HG02852 (cell line): ENCODE results near the gene RGS3.
A peak's percentile ranks its signal among the peaks of the same experiment; 100 is the strongest.

Experiments
- ATAC-seq: cut with Tn5 transposase; IDR thresholded peaks from one replicate; pipeline ENCODE4 v1.9.1; 2021; ENCODE audit warnings: mild to moderate bottlenecking, moderate library complexity; ENCODE audit not compliant: unreplicated experiment

The RGS3 gene

DNA sequence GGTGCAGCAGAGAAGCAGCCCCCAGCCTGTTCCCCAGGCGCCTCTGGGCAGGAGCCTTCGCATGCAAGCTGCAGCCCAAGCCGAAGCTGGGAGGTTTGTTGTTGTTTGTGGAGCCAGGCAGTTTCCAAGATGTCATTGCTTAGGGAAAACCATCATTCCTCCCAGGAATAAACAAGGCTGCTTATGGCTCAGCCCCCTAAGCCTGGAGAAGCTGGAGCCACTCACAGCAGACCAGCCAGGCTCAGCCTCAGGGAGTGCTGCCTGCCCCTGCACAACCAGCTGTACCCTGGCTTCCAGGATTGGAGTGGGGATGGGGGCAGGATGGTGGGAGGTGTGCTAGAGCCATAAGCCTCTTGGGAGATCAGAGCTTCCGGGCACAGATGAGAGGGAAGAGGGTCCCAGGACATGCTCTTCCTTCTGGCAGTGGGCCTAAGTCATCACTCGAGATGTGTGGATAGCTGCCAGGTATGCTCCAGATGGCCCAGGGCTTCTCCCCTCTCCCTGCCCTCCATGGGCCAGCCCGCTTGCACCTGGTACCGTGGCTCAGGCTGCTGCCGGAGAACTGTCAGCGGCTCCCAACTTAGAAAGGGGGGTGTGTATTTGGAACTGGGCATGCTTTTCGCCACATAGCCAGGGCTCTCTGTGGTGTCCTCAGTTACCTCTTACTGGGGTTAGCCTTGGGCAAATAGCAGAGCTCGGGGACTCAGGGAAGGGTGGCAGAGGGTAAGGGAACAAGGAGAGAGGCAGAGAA, 105.2 kb downstream of the RGS3 start:
- ATAC-seq: no peak

DNA sequence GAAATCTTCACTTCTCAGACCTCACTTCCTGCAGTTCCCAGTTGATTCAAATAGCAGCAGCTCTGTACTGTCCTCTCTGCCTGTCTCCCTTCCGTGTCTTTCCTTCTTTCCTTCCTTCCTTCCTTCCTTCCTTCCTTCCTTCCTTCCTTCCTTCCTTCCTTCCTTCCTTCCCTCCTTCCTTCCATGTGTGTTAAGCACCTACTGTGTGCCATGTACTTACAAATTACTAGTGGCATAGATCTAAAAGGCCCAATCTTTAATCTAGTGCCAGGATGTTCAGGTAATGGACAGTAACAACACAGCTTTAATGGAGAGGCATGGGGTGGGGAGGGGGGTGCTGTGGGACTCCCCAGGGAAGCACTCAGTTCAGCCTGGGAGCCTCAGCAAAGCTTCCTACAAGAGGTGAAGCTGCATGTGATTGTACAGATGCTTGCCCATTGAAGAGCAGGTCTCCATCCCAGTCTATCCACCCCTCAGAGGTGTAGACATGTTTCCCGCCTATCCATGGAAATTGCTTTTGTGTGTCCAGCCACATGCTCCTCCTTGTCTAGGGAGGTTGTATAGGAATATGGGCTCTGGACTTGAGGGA, 106.0 kb downstream of the RGS3 start:
- no peak for ATAC-seq

DNA sequence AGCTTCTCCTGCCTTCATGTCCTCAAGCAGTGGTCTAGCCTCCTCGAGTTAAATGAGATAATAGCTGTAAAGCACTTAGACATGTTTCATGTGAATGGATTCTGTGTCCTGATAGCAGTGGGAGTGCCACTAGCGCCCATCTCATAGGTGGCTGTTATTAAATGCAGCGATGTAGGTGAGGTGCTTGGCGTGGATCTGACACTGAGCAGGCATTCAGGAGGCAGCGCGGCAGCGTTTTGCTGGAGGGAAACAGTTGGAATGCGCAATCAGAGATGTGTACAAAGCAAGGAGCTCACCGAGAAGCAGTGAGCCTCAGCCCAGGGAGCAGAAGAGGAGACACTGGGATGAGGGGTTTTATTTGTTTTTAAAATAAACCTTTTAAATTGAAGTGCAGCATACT, 106.6 kb downstream of the RGS3 start:
- ATAC-seq: no peak

DNA sequence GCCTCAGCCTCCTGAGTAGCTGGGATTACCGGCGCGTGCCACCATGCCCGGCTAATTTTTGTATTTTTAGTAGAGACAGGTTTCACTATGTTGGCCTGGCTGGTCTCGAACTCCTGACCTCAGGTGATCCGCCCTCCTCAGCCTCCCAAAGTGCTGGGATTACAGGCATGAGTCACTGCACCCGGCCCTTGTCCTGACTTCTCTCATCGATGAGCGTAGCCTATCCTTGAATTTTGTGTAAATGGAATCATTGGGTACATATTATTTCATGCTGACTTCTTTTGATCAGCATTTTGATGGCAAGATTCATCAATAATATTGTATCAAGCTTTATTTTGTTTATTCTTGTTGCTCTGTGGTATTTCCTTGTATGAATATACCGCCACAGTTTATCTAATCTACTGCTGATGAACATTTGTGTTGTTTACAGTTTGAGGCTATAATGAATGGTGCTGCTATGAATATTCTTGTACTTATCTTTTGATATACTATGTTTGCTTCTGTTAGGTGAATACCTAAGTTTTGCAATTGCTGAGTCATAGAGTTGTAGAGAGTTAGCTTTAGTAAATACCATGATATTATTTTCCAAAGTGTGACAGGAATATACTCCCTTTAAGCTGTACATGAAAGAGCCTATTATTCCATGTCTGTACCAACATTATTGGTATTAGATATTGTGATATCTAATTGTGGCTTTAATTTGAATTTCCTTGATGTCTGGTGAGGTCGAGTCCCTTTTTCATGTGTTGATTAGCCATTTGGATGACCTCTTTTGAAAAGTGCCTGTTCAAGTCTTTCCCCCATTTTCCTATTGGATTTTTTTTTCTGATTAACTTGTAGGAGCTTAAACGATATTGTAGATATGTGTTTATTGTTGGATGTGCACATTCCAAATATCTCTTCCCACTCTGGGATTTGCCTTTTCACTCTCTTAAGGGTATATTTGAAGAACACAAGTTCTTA, 107.5 kb downstream of the RGS3 start:
- no peak for ATAC-seq

DNA sequence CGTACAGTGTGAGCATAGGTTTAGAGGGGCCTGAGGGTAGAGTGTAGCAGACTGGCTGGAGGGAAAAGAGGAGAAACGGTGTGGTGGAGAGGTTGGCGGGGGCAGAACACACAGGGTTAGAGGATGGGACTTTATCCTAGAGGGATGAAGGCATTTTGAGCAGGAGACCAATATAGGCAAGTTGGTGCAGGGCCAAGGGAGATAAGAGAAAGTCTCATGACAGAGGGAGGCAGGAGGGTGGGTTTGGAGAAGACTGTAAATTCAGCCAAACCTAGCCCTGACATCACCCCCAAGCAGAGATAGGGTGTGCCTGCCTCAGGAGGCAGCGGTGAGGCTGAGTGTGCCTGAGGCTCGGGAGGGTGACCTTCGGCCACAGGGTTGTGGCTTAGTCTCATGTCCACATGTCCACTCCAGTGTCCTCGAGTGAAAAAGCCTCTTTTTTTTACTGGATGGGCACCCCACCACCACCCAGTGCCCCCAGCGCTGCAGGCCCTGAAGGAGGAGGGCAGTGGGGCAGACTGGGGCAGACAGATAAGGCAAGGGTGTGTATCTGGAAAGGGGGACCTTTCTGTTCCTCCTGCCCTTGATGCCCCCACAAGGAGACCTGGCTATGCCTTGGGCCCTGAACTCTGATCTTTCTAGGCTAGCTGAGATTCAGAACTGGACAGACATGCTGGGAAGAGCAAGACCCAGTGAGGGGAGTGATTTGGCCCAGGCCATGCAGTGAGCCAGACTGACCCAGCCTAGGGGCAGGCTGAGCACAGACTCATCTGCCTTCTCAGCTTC, 108.7 kb downstream of the RGS3 start:
- ATAC-seq: no peak

DNA sequence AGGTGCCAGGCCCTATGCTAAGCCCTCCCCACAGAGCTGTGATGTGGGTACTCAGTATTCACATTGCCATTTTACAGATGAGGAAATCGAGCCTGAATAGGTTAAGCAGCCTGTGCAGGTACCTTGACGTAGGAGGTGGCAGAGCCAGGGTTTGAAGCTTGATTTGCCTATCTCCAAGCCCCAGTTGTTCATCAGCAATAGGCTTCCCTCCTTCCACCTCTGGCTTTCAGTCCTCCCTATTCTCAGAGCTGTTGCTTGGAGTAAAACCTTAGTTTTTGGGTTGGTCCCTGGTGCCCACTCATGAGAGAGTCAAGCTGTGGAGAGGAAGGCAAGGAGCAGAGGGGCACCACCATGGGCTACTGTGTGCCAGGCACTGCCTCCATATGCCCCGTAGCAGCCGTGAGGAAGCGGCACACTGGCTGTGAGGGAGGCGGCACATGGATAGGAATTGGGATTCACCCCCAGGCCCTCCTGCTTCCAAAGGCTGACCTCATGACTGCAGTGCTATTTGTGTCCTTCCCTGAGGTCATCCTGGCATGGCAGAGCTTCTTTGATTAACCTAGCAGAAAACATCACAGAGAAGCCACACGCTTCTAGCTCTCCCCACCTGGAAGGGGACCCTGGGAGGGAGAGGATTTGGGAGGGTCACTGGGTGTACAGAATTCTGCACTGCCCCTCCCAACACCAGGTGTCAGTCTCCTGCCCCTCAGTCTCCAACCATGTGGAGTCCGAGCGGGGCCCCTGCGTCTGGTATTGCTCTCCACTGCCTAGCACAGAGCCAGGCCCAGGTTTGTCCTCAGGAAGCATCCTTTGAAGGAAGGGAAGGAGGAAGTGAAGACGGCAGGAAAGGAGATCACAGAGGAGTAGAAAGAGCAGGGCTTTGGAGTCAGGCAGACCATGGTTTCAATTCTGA, 109.8 kb downstream of the RGS3 start:
- ATAC-seq: no peak

DNA sequence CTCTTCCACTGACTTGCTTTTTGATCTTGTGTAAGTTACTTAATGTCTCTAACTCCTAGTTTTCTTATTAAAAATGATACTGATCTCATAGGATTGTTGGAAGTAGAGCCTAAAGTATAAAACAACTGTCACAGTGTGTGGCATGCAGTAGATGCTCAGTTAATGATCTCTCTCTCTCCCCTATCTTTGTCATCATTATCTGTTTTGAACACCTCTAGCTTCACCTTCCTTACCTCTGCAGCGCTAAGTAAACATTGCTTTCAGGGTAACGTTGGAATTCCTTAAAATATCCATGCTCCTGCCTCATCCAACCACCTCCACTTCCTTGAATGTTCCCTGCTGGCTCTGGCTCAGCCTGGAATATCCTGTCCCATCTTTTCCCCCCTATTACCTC, 110.4 kb downstream of the RGS3 start:
- ATAC-seq: no peak

DNA sequence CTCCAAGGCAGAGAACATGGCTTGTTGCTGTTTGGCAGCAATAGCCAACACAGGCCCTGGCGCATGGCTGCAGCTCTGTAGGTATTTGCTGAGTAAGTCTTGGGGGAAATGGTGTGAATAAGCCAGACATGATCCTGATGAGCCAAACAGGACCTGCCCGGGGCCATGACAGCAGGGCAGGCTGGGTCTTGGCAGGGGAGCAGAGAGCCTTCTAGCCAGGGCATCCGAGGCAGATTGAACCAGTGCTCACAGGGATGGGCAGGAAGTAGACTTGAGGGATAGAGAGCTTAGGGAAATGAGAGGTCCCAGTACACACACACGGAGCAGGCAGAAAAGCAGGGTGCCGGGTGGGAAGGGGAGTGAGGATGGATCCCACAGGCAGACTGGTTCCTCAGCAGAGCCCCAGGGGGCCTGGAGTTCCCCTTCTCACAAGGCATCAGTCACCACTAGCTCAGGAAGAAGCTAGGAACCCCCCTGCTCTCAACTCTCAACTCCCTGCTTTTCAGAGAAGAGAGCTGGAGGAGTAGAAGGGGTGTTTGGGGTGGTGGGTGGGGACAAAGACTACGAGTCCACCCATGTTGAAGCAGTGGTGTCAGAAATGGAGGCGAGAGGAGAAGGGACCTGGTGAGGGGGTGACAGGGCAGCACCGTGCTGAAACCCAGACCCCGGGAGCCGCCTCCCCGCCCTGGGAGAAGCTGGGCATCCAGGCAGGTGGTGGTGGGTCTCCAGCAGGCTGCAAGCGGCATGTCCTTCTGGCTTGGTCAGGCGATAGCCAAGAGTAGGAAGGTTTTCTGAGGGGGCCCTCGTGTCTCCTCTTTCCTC, 111.1 kb downstream of the RGS3 start:
- ATAC-seq: no peak

DNA sequence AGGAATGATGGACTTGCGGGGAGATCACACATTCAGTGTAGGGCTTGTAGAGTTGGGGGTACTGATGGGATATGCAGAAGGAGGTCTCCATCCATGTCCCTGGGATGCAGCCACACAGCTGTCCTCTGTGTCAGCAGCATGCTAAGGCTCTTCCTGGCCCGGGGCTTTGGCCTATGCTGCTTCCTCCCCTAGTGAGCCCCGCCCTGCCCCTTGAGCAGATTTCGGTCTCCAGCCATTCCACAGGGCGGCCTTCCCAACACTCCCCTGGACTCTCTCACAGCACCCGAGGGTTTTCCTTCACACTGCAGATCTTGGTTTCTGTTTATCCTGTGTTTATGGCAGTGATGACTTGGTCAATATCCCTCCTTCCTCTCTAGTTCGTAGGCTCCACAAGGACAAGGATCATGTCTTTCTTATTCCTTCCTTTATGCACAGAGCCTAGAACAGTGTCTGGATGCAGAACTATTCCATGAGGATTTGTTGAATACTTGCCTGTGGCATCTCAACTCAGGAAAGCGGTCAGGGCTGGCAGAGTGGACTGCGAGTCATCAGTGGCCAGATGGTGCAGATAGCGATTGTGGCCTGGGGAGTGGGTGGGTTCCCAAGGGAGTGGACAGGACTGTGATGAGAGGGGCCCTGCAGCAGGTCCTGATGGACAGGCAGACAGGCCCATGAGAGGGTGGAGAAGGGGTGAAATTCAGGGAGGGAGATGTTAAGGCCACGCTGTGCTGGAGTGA, 114.2 kb downstream of the RGS3 start:
- no peak for ATAC-seq

DNA sequence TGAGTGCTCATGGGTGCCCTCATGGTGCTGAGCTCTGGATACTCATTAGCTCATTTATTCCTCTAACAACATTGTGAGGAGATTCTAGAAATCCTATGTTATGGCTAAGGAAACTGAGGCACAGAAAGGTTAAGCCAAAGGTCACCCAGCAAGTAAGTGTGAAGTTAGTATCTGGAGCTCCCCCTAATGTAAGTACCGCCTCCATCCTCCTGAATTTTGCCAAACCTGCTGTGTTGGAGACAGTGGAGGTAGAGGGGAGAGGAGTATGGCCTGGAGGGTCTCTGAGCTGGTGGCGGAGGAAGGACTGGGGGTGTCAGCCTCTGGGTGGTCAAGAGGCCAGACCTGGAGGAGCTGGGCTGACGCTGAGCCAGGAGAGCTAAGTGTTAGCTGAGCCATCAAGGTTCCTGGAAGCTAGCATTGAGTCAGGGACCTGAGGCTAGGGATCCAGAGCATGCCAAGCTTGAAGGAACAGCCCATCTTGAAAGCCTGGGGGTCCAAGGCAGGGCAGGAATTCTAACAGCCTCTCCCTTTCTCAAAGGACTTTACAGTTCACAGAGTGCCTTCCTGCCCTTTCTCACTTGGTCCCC, 114.8 kb downstream of the RGS3 start:
- no peak for ATAC-seq

DNA sequence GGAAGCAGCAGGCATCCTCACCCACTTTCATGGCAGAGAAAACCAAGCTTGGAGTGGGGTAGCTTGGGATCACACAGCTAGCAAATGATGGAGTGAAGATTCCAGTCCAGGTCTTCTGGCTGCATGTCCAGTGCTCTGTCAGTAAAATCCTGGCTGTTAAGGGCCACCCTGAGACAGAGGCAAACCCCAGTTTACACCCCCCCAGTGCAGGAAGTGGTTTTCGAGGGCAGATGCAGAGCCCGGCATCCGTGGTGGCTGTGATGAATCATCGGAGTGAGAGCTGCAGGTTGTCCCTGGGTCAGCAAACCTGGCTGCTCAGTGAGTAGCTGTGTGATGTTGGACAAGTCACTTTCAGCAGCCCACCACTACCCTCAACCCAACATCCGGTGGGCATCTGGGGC, 115.4 kb downstream of the RGS3 start:
- ATAC-seq: peak; percentile 55

DNA sequence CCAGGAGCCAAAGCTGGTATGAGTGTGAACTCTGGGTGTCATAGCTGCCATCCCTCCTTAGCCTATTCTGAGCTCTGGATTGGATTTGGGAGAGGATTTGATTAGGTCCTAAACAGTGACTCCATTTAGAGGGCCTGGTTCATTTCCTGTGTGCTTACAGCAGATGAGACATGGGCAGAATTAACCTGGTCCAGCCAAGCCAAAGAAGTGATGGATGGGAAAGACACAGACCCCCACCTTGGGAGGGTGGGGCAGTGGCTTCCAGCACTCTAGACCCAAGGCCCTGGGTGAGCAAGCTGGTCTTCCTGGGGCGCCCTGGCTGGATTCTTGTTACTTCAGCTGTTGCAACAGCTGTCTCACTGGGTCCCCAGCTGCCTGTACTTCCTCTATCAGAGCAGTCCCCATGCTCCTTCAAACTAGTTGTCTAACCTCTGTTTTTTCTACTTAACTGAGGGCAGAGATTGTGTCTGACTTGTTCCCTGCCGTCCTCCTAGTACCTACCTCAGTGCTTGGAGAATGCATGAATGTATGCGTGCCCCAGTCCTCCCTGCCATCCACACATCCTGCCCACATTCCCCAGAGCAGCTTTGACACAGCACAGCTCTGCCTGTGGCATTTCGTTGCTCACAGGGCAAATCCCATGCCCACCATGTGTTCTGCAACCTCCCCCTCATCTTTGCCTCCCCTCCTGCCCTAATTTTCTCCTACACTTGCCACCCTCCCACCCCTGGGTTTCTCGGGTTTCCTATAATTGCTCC, 115.9 kb downstream of the RGS3 start:
- ATAC-seq: peak; percentile 22

DNA sequence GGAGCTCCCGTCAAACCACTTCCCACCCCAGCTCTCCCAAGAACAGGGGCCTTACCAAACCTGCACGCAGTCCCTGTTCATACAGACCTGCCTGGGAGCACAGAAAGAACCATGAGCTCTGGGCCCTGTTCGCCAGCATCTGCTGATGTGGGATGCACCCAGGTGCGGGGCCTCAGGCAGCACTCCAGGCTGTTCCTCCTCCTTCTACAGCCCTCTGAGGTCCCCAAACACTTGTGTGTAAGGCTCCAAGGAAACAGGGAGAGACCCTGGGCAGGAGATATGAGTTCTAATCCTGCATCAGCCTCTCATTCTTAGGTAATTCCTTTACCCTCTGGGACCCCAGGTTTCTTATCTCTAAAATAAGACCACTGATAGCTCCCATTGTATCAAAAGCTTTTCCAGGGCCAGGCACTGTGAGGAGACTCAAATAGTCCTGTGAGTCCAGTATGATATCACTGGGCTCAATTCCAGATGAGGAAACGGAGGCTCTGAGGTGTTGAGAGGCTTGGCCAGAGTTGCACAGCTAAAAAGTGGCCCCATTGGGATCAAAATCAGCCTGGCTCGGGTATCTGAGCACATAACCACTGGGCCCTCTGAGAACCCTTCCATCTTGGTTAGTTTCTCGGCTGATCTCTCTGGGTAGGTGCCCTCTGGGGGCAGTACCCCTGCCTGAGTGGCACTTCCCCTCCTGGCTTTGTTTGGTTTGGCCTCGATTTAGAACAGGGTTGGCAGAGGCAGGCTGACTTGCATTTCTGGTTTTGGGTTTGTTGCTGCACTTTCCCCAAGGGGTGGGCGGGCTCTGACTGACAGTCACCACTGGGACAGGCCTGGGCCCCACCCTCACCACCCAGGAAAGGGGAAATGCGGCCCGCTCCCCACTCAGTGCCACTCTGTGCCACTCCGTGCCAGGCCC, 116.8 kb downstream of the RGS3 start:
- no peak for ATAC-seq

DNA sequence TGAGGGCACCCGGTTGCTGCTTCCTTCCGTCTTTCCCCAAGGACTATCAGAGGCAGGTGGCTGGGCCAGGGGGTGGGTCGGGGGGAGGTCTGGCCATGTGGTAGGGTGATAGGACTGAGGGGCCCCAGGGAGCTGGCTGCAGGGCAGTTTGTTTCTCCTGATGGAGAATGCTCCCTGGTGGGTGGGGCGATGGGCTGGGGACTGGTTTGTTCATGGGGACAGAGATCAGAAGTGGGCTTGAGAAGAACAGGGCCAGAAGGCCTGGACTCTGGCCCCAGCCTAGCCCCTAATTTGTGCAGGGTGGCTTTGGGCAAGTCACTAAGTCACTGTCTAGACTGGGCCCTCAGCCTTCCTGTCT, 117.4 kb downstream of the RGS3 start:
- no peak for ATAC-seq

DNA sequence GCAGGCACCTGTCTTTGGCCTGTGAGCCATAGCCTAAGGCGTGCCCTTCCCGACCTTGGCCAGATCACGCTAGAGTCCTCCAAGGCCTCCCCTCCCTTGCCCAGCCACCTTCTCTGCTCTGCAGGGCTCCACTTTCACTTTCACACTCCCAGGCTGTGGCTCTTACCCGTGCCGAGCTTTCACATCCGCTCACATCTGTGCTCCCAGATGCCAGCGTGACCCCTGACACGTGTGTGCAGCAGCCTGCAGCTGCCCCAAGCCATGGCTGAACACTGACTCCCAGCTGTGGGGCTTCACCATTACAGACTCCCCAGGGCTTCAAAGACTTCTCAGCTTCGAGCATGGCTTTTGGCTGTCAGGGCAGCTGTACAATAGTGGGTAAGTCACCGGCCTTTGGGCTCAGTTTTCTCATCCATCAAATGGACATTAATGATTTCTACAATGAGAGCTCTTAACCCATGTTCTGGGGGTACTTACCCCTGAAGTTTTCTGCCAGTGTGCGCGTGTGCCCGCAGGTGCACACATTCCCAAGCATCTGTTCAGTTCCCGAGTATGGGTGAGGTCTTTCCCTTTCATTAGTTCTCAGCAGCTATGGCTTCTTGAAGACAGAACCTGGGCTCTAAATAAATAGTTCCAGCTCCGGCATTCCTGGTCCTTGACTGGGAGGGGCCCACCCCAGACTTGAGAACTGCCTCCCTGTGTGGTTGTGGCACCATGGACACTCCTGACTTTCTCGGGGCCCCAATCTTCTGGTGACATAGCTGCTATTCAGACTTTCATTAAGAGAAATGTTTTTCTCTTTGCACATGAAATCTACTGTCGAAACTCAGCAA, 118.6 kb downstream of the RGS3 start:
- peak; percentile 79 for ATAC-seq
